Activated B cell treated with CpG ODN at 0.5 μM for 24 hours (primary cell): ENCODE data around the gene UBR4. TPM values are rescaled to one million over a fixed set of nuclear protein-coding genes. Genes with fewer than 3 reads are reported as not detected.

Experiments
- total RNA-seq: library from RNA; stranded (reverse); gene quantifications from 2 replicates; pipeline ENCODE4 v1.2.3, GENCODE V29; 2022

UBR4 gene
- total RNA-seq, 1 donor from 2014 or later: 262 TPM

Other genes starting within 250 kb of the UBR4 start
- gene EMC1, start 41.3 kb upstream of the UBR4 start, total RNA-seq: 40.0 and 42.7 TPM in 2 replicates
- 61.5 and 73.1 TPM in 2 replicates for gene MRTO4, start 41.5 kb upstream of the UBR4 start, total RNA-seq
- 0.61 and 0.80 TPM in 2 replicates for gene AKR7A3, start 78.5 kb upstream of the UBR4 start, total RNA-seq
- gene AKR7A2, start 101.9 kb upstream of the UBR4 start, total RNA-seq: 29.9 and 30.3 TPM in 2 replicates
- gene SLC66A1, start 102.1 kb upstream of the UBR4 start, total RNA-seq: 9.1 and 11.9 TPM in 2 replicates